Sigmoid colon (tissue), 4 donors: Measurements from ENCODE around the gene OR4C5.
"Not testable (repeated sequence)": the region's sequence is repeated elsewhere in the genome, so short reads cannot be mapped to it uniquely, and the experiment has no call there.

Experiments
- CTCF ChIP-seq, 4 experiments: fragments of 450-650 bp in 3 of 4; fragments of 200-600 bp in 1 of 4; IDR thresholded peaks; one replicate each; pipeline ENCODE4 v1.5.1; 2016 to 2019; ENCODE audit warnings: antibody characterized with exemption in 4 of 4, mild to moderate bottlenecking in 3 of 4, moderate library complexity in 2 of 4
- EP300 ChIP-seq, 4 donors: sonication (generic); formaldehyde crosslinking; IDR thresholded peaks; one replicate each; pipeline ENCODE4 v1.6.1; 2017; ENCODE audit warnings: antibody characterized with exemption in 4 of 4
- POLR2A ChIP-seq, 2 donors: fragments of 450-650 bp; IDR thresholded peaks; one replicate each; pipeline ENCODE4 v1.6.1; 2016; ENCODE audit warnings: antibody characterized with exemption in 2 of 2, mild to moderate bottlenecking in 2 of 2, moderate library complexity in 2 of 2
- POLR2AphosphoS5 ChIP-seq, 4 donors: sonication (generic); formaldehyde crosslinking; IDR thresholded peaks; one replicate each; pipeline ENCODE4 v1.6.1; 2017; ENCODE audit warnings: antibody characterized with exemption in 4 of 4

GRCh38 chr11:48361289-48361688 is 5.0 kb downstream of the OR4C5 start:
- not testable (repeated sequence) for TF ChIP-seq POLR2A, CTCF, POLR2AphosphoS5, EP300 (IDR thresholded peaks at IDR 0.05)
